Thyroid gland (tissue), 4 donors: ENCODE measurements around the gene SPP2.

Source experiments
- CTCF ChIP-seq, 6 experiments: fragments of 200-600 bp in 3 of 6; fragments of 450-650 bp in 3 of 6; sonication (generic) in 3 of 6; IDR thresholded peaks; one replicate each; pipeline ENCODE4 v1.5.1; 2016 to 2019; ENCODE audit warnings: antibody characterized with exemption in 6 of 6, mild to moderate bottlenecking in 2 of 6, inconsistent platforms in 1 of 6, moderate library complexity in 1 of 6
- POLR2A ChIP-seq, 2 donors: fragments of 450-650 bp; IDR thresholded peaks; one replicate each; pipeline ENCODE4 v1.6.1; 2017; ENCODE audit warnings: antibody characterized with exemption in 2 of 2, mild to moderate bottlenecking in 2 of 2, moderate library complexity in 1 of 2

GRCh38 chr2:234078129-234078528 lies 27.6 kb downstream of the SPP2 start:
- TF ChIP-seq CTCF (IDR thresholded peaks at IDR 0.05) (no peak), POLR2A (IDR thresholded peaks at IDR 0.05) (no peak)
